Measurements from ENCODE around the gene FAM184A. TPM values are rescaled to one million over a fixed set of nuclear protein-coding genes. Genes with fewer than 3 reads are reported as not detected.
A peak's percentile ranks its signal among the peaks of the same experiment; 100 is the strongest.

The FAM184A gene
- total and polyA plus RNA-seq, 8 donors, result 1.8 to 6.4 (median 3.0) TPM

- DNase-seq, result no peak
- H3K27ac ChIP-seq, result no peak overlapping the region
- TF ChIP-seq CTCF (IDR thresholded peaks at IDR 0.05), result no peak
- ATAC-seq, result no peak
- H3K4me3 ChIP-seq, result no peak overlapping the region
- intact Hi-C loops (cut with DNase I), result loop anchor here in 2 of 3 donors (10.0 kb wide), 1 partner anchor 152 kb away; no protein-coding TSS in a partner anchor
- WGBS, 2 donors, result 59 to 75% methylated on average over 3 of the region's 3 CpGs
- H3K27me3 ChIP-seq, result no peaks in the 10 kb centered on the region
- no peaks in the 10 kb centered on the region for H3K9me3 ChIP-seq
- H3K36me3 ChIP-seq, result no peaks in the 10 kb centered on the region
- no peak for FAIRE-seq
- H3K4me1 ChIP-seq, result no peaks in the 10 kb centered on the region
These were observed 38.3 kb upstream of the FAM184A start for GRCh38 chr6:119116712-119117281.

GRCh38 chr6:119113961-119114360, 35.5 kb upstream of the FAM184A start:
- no peak for TF ChIP-seq CTCF (IDR thresholded peaks at IDR 0.05)
- no peak for ATAC-seq
- DNase-seq, result no peak
- Histone ChIP-seq H3K27me3 (no peaks in the 10 kb centered on the region), H3K4me1 (no peaks in the 10 kb centered on the region), H3K36me3 (no peaks in the 10 kb centered on the region), H3K27ac (no peak overlapping the region), H3K4me3 (no peak overlapping the region), H3K9me3 (no peaks in the 10 kb centered on the region)
- WGBS, 2 donors, result 97 to 100% methylated on average over 1 of the region's 1 CpG
- no peak for FAIRE-seq
- intact Hi-C loops (cut with DNase I), result loop anchor here in 2 of 3 donors (10.0 kb wide), 1 partner anchor 149 kb away; no protein-coding TSS in a partner anchor

DNA sequence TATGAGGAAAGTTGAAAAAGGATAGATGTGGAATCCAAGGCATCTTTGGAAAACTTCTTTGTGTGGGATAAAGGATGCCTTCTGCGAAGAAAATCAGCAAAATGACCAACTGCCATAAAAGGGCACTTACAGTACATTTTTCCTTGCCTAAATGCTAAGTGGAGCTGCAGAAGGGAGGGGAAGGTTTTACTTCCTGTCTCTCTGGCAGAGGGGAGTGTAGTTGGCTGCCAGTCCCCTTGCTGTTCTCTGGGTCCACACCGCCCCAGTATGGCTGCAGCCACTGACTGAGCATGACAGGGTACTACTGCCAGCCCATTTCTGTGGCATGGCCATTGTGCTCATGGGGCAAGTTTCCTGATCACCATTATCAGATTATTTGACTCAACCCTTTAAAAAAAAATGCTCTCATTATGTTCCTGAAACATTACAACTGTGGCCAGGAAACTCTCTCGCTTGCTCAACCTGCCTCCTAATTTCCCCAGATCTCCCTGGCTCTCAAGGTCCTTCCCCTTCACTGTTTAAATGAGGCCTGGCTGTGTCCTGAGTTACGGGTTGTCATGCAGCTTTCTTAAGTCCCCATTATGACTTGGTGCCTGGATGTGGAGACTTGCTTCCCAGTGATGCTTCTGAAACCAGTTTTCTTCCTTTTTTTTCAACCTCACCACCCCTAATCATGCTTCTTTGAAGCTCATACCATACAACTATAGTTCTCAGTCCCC, 34.5 kb upstream of the FAM184A start:
- ATAC-seq, result peak in 1 of 4 donors; percentile 7
- intact Hi-C loops (cut with DNase I), result loop anchor here in 2 of 3 donors (10.0 kb wide), 1 partner anchor 148 kb away; no protein-coding TSS in a partner anchor
- WGBS, 2 donors, result 82 to 83% methylated on average over 4 of the region's 4 CpGs
- FAIRE-seq, result no peak
- no peaks in the 10 kb centered on the region for H3K4me1 ChIP-seq
- no peaks in the 10 kb centered on the region for H3K9me3 ChIP-seq
- no peak overlapping the region for H3K4me3 ChIP-seq
- DNase-seq, result no peak
- H3K27me3 ChIP-seq, result no peaks in the 10 kb centered on the region
- TF ChIP-seq CTCF (IDR thresholded peaks at IDR 0.05), result no peak
- H3K27ac ChIP-seq, result no peak overlapping the region
- no peaks in the 10 kb centered on the region for H3K36me3 ChIP-seq

- intact Hi-C loops (cut with DNase I), result loop anchor here in 2 of 3 donors (10.0 kb wide), 1 partner anchor 146 kb away; no protein-coding TSS in a partner anchor
- DNase-seq (peak in 3 of 6 donors; percentile 24 to 58 (median 27)), FAIRE-seq (peak; percentile 85), ATAC-seq (peak; percentile 93 to 99 (median 96))
- no peak overlapping the region for H3K27ac ChIP-seq
- H3K4me1 ChIP-seq, result no peaks in the 10 kb centered on the region
- peak in 3 of 4 donors; percentile 35 to 46 (median 35) for TF ChIP-seq CTCF (IDR thresholded peaks at IDR 0.05)
- no peaks in the 10 kb centered on the region for H3K27me3 ChIP-seq
- no peaks in the 10 kb centered on the region for H3K9me3 ChIP-seq
- no peaks in the 10 kb centered on the region for H3K36me3 ChIP-seq
- no peak overlapping the region for H3K4me3 ChIP-seq
- 23 to 26% methylated on average over 8 of the region's 8 CpGs for WGBS, 2 donors
These were observed 32.4 kb upstream of the FAM184A start for GRCh38 chr6:119110601-119111548.

All from pancreas (tissue), 10 donors.